GM21619 (cell line): ENCODE data around the gene GAB4.
"Not testable (repeated sequence)": the region's sequence is repeated elsewhere in the genome, so short reads cannot be mapped to it uniquely, and the experiment has no call there.

Source experiments
- ATAC-seq: cut with Tn5 transposase; IDR thresholded peaks from one replicate; pipeline ENCODE4 v1.9.1; 2021; ENCODE audit not compliant: unreplicated experiment

The GAB4 gene

GRCh38 chr22:16960220-16960883 is 47.7 kb downstream of the GAB4 start:
- no peak for ATAC-seq

- ATAC-seq: no peak
Observed at GRCh38 chr22:16959345-16959930, 48.6 kb downstream of the GAB4 start.

DNA sequence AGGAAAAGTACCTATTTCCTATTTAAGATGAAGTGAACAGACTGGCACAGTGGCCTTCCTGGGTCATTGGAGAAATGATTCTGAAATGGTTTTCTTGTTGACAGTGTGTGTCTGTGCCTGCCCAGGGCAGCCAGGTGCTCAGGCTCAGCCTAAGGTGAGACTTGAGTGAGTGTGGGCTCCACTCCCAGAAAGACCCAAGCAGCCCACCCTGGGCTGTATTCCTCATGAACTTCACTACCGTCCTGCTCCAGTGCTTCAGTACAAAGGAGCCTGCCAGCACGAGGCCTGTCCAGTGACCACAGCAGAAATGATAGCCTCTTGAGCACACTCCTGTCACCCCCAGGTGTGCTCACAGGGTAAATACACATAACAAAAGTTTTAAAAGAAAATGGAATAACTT is 49.5 kb downstream of the GAB4 start:
- no peak for ATAC-seq

GRCh38 chr22:16957781-16958180 is 50.2 kb downstream of the GAB4 start:
- ATAC-seq: no peak

DNA sequence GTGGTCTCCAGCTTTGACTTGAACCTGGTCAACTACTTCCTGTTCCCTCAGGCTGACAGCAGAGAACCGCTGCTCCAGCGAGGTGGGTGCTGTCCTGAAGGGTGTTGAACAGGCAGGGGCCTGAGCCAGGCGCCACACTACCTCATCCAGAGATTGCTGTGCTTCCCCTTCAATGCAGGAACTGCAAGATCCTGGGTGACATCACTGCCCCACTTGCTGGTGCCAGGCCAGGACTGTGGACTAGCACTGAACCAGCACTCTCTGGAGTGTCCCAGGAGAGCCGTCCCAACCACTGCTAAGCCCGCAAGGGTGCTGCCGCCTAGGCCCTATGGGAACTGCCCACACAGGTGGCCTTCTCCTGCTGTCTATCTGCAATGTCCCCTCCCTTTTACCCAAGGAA is 51.7 kb downstream of the GAB4 start:
- ATAC-seq: no peak

GRCh38 chr22:16955678-16956210 is 52.3 kb downstream of the GAB4 start:
- no peak for ATAC-seq

DNA sequence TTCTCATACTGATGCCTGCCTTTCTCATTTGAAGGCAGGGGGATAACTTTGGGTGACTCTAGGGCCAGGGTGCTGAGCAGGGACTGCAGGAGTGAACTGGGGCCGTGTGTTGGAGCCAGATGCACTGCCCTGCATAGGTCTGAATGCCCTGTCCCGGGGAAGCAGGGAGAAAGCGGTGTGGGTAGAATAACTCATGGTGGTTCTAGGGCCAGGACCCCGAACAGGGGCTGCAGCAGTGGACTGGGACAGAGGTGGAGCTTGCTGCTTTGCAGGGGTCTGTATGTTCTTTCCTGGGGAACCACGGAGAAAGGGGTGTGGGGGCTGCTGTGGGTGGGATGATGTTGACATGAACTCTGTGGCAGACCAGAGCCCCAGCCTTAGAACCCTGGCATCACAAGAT is 52.9 kb downstream of the GAB4 start:
- ATAC-seq: no peak

DNA sequence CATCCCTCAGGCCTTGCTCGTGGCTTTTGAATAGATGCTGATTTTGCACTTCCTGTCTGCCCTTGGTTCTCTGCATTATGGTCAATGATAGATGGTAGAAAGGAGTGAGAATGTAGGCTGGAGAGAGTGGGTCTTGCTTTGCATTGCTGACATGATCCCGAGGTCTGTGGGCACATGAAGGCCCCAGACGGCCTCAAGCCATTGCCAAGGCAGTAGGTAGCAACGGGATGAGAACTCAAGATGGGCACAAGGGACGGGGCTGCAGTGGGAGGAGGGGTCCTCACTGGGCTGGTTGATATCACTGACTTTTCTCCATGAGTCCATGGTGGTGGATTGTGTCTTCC is 54.0 kb downstream of the GAB4 start:
- no peak for ATAC-seq

DNA sequence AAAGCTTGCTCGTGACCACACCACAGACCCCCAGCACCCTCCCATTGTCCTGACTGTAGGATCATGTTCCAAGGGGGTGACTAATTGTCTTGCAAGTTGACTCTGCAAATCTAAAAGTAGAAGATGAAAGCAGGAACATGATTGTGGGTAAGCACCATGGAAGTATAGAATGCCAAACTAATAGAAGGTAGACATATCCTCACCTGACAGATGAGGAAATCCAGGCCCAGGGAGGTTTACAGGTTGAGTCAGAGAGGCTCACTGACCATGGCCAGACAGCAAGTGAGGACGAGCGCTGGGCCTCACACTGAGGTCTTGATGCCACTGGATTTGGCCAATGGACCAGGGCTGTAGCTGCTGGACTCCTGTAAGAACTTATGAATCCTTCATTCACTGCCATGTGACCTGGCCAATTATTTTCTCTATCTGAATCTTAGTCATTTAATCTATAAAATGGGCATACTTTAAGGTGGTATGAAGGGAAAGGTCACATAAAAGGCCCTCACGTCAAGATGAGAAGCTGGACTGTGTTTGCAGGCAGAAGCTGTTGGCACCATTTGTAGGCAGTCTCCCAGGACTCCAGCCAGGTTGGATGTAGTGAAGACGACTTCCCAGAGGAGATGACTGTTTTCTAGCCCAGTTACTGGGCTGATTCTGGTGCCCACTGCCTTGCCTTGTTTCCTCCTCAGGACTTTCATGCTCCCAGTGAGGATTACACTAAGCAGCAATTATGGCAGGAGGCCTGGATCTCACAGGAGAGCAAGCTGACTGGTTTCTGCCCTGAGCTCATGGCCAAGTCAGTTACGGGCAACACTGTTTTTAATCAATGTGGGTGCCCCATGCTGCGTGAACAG is 54.6 kb downstream of the GAB4 start:
- no peak for ATAC-seq

GRCh38 chr22:16949561-16949960 is 58.5 kb downstream of the GAB4 start:
- no peak for ATAC-seq

- ATAC-seq: no peak
Observed at GRCh38 chr22:16937811-16938210, 70.2 kb downstream of the GAB4 start.

GRCh38 chr22:16937209-16937608 is 70.8 kb downstream of the GAB4 start:
- not testable (repeated sequence) for ATAC-seq

GRCh38 chr22:16936625-16937024 is 71.4 kb downstream of the GAB4 start:
- no peak for ATAC-seq

DNA sequence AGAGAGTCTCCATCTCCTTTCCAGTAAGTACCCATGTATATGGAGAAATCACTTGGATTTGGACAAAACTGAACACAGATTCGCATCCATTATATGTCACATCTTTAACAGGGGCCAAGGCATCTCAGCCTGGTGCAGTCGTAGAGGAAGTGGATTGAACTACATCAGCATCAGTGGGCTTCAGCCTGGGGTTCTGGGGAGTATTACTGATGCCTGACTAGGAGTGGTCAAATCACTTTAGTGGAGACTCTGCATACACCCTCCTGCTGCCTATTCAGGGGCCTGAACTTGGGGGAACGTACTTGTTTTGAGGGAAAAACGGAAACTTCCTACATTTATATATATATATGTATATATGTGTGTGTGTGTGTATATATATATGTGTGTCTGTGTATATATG is 72.8 kb downstream of the GAB4 start:
- no peak for ATAC-seq

GRCh38 chr22:16933291-16934282 is 74.4 kb downstream of the GAB4 start:
- no peak for ATAC-seq

GRCh38 chr22:16932577-16932976 is 75.4 kb downstream of the GAB4 start:
- ATAC-seq: no peak

DNA sequence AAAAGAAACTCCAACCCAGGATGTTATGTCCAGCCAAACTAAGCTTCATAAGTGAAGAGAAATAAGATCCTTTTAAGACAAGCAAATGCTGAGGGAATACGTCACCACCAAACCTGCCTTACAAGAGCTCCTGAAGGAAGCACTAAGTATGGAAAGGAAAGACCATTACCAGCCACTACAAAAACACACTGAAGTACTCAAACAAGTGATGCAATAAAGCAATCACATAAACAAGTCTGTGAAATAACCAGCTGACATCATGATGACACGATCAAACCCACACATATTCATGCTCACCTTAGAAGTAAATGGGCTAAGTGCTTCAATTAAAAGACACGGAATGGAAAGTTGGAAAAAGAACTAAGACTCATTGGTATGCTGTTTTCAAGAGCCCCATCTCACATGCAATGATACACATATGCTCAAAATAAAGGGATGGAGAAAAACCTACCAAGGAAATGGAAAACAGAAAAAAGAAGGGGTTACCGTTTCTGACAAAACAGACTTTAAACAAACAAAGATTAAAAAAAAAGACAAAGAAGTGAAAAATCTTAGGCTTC is 82.5 kb downstream of the GAB4 start:
- no peak for ATAC-seq

DNA sequence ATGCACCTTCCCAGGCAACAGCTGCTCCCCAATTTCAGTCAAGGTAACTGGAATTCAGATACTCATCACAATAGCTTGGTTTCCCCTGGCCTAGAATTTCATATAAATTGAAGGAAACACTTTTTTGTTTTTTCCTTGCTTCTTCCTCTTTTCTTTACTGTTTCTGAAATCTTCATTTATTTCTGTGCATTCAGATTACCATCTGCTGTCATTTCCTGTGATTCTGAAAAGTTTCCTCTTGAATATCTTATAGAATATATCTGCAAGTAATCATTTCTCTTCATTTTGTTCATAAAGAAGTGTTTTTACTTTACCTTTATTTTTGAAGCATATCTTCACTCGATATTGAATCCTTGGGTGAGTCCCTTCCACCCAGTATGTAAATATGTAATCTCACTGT is 85.3 kb downstream of the GAB4 start:
- no peak for ATAC-seq

DNA sequence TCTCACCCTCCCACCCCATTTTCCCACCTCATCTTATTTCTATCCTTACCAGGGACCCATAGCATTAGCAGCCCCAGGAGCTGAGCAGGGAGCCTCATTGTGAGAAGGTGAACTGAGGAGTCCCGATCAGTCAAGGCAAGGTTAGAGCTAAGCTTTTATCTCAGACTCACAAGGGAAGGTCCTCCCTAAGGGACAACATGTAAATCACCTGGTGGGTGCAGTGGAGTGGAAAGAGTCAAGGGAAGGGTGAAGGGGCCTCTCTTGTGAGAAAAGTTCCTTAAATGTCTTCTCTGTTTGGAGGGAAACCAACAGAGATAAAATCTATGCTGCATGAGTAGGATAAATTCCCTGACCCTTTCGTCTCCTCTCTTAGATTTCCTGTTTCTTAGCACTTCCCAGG is 85.9 kb downstream of the GAB4 start:
- no peak for ATAC-seq
